Activated T-helper 2 cell treated with anti-CD3 and anti-CD28 coated beads, Interferon-gamma antibody, Interleukin-2, Interleukin-4, amounts not matched to agents 10 μg/mL and 5 μg/mL and 100 μg/mL, durations not matched to agents 14 hours and 24 hours and 36 hours (primary cell): ENCODE data around the gene MKNK2. TPM values are rescaled to one million over a fixed set of nuclear protein-coding genes. Genes with fewer than 3 reads are reported as not detected.

Experiments
- DNase-seq: peaks from one replicate; pipeline ENCODE4 v3.0.0; 2021; ENCODE audit warnings: low spot score
- H3K27ac Mint-ChIP-seq: one replicate; pipeline ENCODE4 v1.8.0; 2021; ENCODE audit warnings: mixed read lengths
- H3K27me3 Mint-ChIP-seq: one replicate; pipeline ENCODE4 v1.8.0; 2021; ENCODE audit warnings: low read depth, mixed read lengths
- H3K36me3 Mint-ChIP-seq: one replicate; pipeline ENCODE4 v1.8.0; 2021; ENCODE audit warnings: low read depth, mixed read lengths
- H3K4me1 Mint-ChIP-seq: one replicate; pipeline ENCODE4 v1.8.0; 2021; ENCODE audit warnings: low read depth, mixed read lengths
- H3K4me3 Mint-ChIP-seq: one replicate; pipeline ENCODE4 v1.8.0; 2021; ENCODE audit warnings: low read depth, mild to moderate bottlenecking, moderate library complexity, mixed read lengths
- H3K9me3 Mint-ChIP-seq: one replicate; pipeline ENCODE4 v1.8.0; 2021; ENCODE audit warnings: mixed read lengths
- intact Hi-C: fragments of 100-400 bp; cut with micrococcal nuclease; formaldehyde crosslinking; loops from one replicate; pipeline ENCODE4 v1.15.1; 2023
- total RNA-seq: library from RNA; stranded (reverse); gene quantifications from 2 replicates; pipeline ENCODE4 v1.2.3, GENCODE V29; 2022

Gene MKNK2
- total RNA-seq, 1 donor from 2014 or later = 176 TPM

GRCh38 chr19:2059422-2060201 is 8.6 kb upstream of the MKNK2 start:
- Mint-ChIP-seq H3K9me3 (no peaks in the 10 kb centered on the region), H3K36me3 (no peaks in the 10 kb centered on the region), H3K27me3 (no peaks in the 10 kb centered on the region), H3K4me3 (peak overlapping the region; percentile 93), H3K27ac (peak overlapping the region; percentile 97), H3K4me1 (peaks cover 34% of the 10 kb centered on the region)
- intact Hi-C loops = loop anchor here (5.0 kb wide), 1 partner anchor 38 kb away; the partner anchor contains the start of genes IZUMO4 and MOB3A
- no peak for DNase-seq

- H3K27me3 Mint-ChIP-seq = no peaks in the 10 kb centered on the region
- H3K4me3 Mint-ChIP-seq = peak overlapping the region; percentile 23
- no peak for DNase-seq
- intact Hi-C loops = no loop called here
- no peaks in the 10 kb centered on the region for H3K9me3 Mint-ChIP-seq
- no peaks in the 10 kb centered on the region for H3K36me3 Mint-ChIP-seq
- peaks cover 34% of the 10 kb centered on the region for H3K4me1 Mint-ChIP-seq
- peak overlapping the region; percentile 71 for H3K27ac Mint-ChIP-seq
These were observed 7.8 kb upstream of the MKNK2 start for GRCh38 chr19:2058570-2059421.

- Mint-ChIP-seq H3K9me3 (no peaks in the 10 kb centered on the region), H3K4me3 (no peak overlapping the region), H3K27me3 (no peaks in the 10 kb centered on the region), H3K27ac (peak overlapping the region; percentile 46), H3K36me3 (no peaks in the 10 kb centered on the region), H3K4me1 (peaks cover 34% of the 10 kb centered on the region)
- intact Hi-C loops = no loop called here
- DNase-seq = no peak
These were observed 6.7 kb upstream of the MKNK2 start for GRCh38 chr19:2057484-2058469.

- peaks cover 32% of the 10 kb centered on the region for H3K4me1 Mint-ChIP-seq
- no peaks in the 10 kb centered on the region for H3K9me3 Mint-ChIP-seq
- H3K4me3 Mint-ChIP-seq = peak overlapping the region; percentile 45
- no peaks in the 10 kb centered on the region for H3K27me3 Mint-ChIP-seq
- DNase-seq = no peak
- H3K36me3 Mint-ChIP-seq = no peaks in the 10 kb centered on the region
- intact Hi-C loops = no loop called here
- H3K27ac Mint-ChIP-seq = peak overlapping the region; percentile 72
These were observed 5.8 kb upstream of the MKNK2 start for GRCh38 chr19:2056837-2057192.

GRCh38 chr19:2055931-2056836 is 5.1 kb upstream of the MKNK2 start:
- DNase-seq = no peak
- intact Hi-C loops = no loop called here
- H3K27ac Mint-ChIP-seq = peak overlapping the region; percentile 89
- no peaks in the 10 kb centered on the region for H3K36me3 Mint-ChIP-seq
- H3K27me3 Mint-ChIP-seq = no peaks in the 10 kb centered on the region
- H3K4me1 Mint-ChIP-seq = peaks cover 36% of the 10 kb centered on the region
- no peaks in the 10 kb centered on the region for H3K9me3 Mint-ChIP-seq
- H3K4me3 Mint-ChIP-seq = peak overlapping the region; percentile 75

GRCh38 chr19:2054763-2055162 is 3.7 kb upstream of the MKNK2 start:
- Mint-ChIP-seq H3K27ac (peak overlapping the region; percentile 68), H3K9me3 (no peaks in the 10 kb centered on the region), H3K36me3 (peaks cover 5% of the 10 kb centered on the region), H3K4me1 (peaks cover 29% of the 10 kb centered on the region), H3K27me3 (no peaks in the 10 kb centered on the region), H3K4me3 (no peak overlapping the region)
- no peak for DNase-seq
- intact Hi-C loops = loop anchor here (5.0 kb wide), 1 partner anchor 38 kb away; no protein-coding TSS in a partner anchor

GRCh38 chr19:2053601-2054389 is 2.8 kb upstream of the MKNK2 start:
- DNase-seq = no peak
- intact Hi-C loops = loop anchor here (5.0 kb wide), 1 partner anchor 39 kb away; no protein-coding TSS in a partner anchor
- Mint-ChIP-seq H3K27ac (peak overlapping the region; percentile 65), H3K36me3 (peaks cover 11% of the 10 kb centered on the region), H3K4me3 (no peak overlapping the region), H3K27me3 (no peaks in the 10 kb centered on the region), H3K9me3 (no peaks in the 10 kb centered on the region), H3K4me1 (peaks cover 31% of the 10 kb centered on the region)

GRCh38 chr19:2051773-2052704 is 995 bp upstream of the MKNK2 start:
- H3K36me3 Mint-ChIP-seq = peaks cover 18% of the 10 kb centered on the region
- H3K9me3 Mint-ChIP-seq = no peaks in the 10 kb centered on the region
- H3K4me3 Mint-ChIP-seq = peak overlapping the region; percentile 72
- peaks cover 31% of the 10 kb centered on the region for H3K4me1 Mint-ChIP-seq
- peak overlapping the region; percentile 86 for H3K27ac Mint-ChIP-seq
- DNase-seq = no peak
- intact Hi-C loops = loop anchor here (1.0 to 5.0 kb wide), 2 partner anchors 9 to 40 kb away; no protein-coding TSS in a partner anchor
- H3K27me3 Mint-ChIP-seq = no peaks in the 10 kb centered on the region

GRCh38 chr19:2050349-2050990 is 574 bp downstream of the MKNK2 start:
- H3K27me3 Mint-ChIP-seq = no peaks in the 10 kb centered on the region
- no peak for DNase-seq
- no peaks in the 10 kb centered on the region for H3K9me3 Mint-ChIP-seq
- H3K4me1 Mint-ChIP-seq = peaks cover 22% of the 10 kb centered on the region
- H3K36me3 Mint-ChIP-seq = peaks cover 21% of the 10 kb centered on the region
- no peak overlapping the region for H3K27ac Mint-ChIP-seq
- peak overlapping the region; percentile 82 for H3K4me3 Mint-ChIP-seq
- intact Hi-C loops = loop anchor here (1.0 to 5.0 kb wide), 2 partner anchors 8 to 42 kb away; no protein-coding TSS in a partner anchor
